Caco-2 (cell line): Measurements from ENCODE around the gene C1orf159. TPM values are rescaled to one million over a fixed set of nuclear protein-coding genes. Genes with fewer than 3 reads are reported as not detected.
A peak's percentile ranks its signal among the peaks of the same experiment; 100 is the strongest.
"Not testable (repeated sequence)": the region's sequence is repeated elsewhere in the genome, so short reads cannot be mapped to it uniquely, and the experiment has no call there.

ENCODE experiments used
- BruUV-seq: library from RNA; stranded (reverse); fragments of 400-500 nt; replicated peaks from 2 replicates; lab custom pipeline; 2021; lab: Mats Ljungman, UMichigan
- CTCF ChIA-PET: fragments of 300-600 bp; sonication (Branson Sonifier 250); formaldehyde crosslinking; loops from one replicate; lab custom pipeline; 2022; ENCODE audit warnings: antibody characterized with exemption; lab: Charles Lee
- POLR2A ChIA-PET: fragments of 300-600 bp; sonication (Branson Sonifier 250); formaldehyde crosslinking; loops from one replicate; lab custom pipeline; 2022; ENCODE audit warnings: antibody characterized with exemption; lab: Charles Lee
- DNase-seq, 2 experiments: peaks; one replicate each; pipeline versions ENCODE4 v3.0.0 to v3.0.0-alpha.2; 2020 to 2022
- H3K27me3 ChIP-seq: replicated peaks from 2 replicates; pipeline ENCODE4 v1.6.0; 2011; ENCODE audit warnings: low read length; ENCODE audit not compliant: control insufficient read depth, insufficient read depth
- H3K36me3 ChIP-seq: 2 replicates; pipeline ENCODE4 v1.5.1; 2011; ENCODE audit warnings: low read length; ENCODE audit not compliant: control insufficient read depth, insufficient read depth
- H3K4me1 ChIP-seq: fragments of 250-450 bp; sonication (Bioruptor Pico); 2 replicates; pipeline ENCODE4 v1.5.1; 2020; ENCODE audit warnings: mild to moderate bottlenecking
- H3K4me3 ChIP-seq: 2 replicates; pipeline ENCODE4 v1.5.1; 2011; ENCODE audit warnings: low read depth, mild to moderate bottlenecking, control low read depth, low read length
- H3K9me3 ChIP-seq: fragments of 250-450 bp; sonication (Bioruptor Pico); 2 replicates; pipeline ENCODE4 v1.5.1; 2020; ENCODE audit warnings: mild to moderate bottlenecking, moderate library complexity
- H3K27ac Mint-ChIP-seq: one replicate; pipeline ENCODE4 v1.8.0; 2022; ENCODE audit warnings: mixed read lengths; ENCODE audit not compliant: unreplicated experiment
- H3K27me3 Mint-ChIP-seq: one replicate; pipeline ENCODE4 v1.8.0; 2022; ENCODE audit warnings: mixed read lengths; ENCODE audit not compliant: insufficient read depth, unreplicated experiment
- H3K36me3 Mint-ChIP-seq: one replicate; pipeline ENCODE4 v1.8.0; 2022; ENCODE audit warnings: mild to moderate bottlenecking, mixed read lengths; ENCODE audit not compliant: insufficient read depth, unreplicated experiment
- H3K4me1 Mint-ChIP-seq: one replicate; pipeline ENCODE4 v1.8.0; 2022; ENCODE audit warnings: low read depth, mixed read lengths; ENCODE audit not compliant: unreplicated experiment
- H3K4me3 Mint-ChIP-seq: one replicate; pipeline ENCODE4 v1.8.0; 2022; ENCODE audit warnings: mild to moderate bottlenecking, moderate library complexity, mixed read lengths; ENCODE audit not compliant: unreplicated experiment
- H3K9me3 Mint-ChIP-seq: one replicate; pipeline ENCODE4 v1.8.0; 2022; ENCODE audit warnings: mixed read lengths; ENCODE audit not compliant: unreplicated experiment
- CTCF ChIP-seq, 2 experiments: fragments of 200-600 bp in 1 of 2; IDR thresholded peaks; 1 replicate in 1 of 2; 2 replicates in 1 of 2; pipeline versions ENCODE4 v1.5.1 to v1.8.0; 2011 to 2022; ENCODE audit warnings: antibody characterized with exemption in 1 of 2, control low read depth in 1 of 2, inconsistent platforms in 1 of 2, low read depth in 1 of 2, low read length in 1 of 2, mild to moderate bottlenecking in 1 of 2, moderate library complexity in 1 of 2; ENCODE audit not compliant: insufficient read depth in 1 of 2, severe bottlenecking in 1 of 2, unreplicated experiment in 1 of 2
- intact Hi-C: fragments of 100-400 bp; cut with micrococcal nuclease; formaldehyde crosslinking; loops from one replicate; pipeline ENCODE4 v1.10.0; 2022; ENCODE audit not compliant: unreplicated experiment
- total RNA-seq: library from RNA; stranded (reverse); gene quantifications from 2 replicates; pipeline ENCODE4 v1.2.3, GENCODE V29; 2022

C1orf159 gene
- total RNA-seq, 1 experiment from 2014 or later: 12.9 TPM

- intact Hi-C loops: no loop called here
- no TSS peak for BruUV-seq
- no peak for TF ChIP-seq CTCF (IDR thresholded peaks at IDR 0.05; ENCODE audit: insufficient read depth in 1 of 2, low read depth in 1 of 2, low read length in 1 of 2, severe bottlenecking in 1 of 2, unreplicated experiment in 1 of 2)
Observed at GRCh38 chr1:1067860-1068516, 47.9 kb downstream of the C1orf159 start.

GRCh38 chr1:1067284-1067859 is 48.5 kb downstream of the C1orf159 start:
- no peak overlapping the region for H3K4me3 ChIP-seq
- ChIA-PET POLR2A (no interaction called here), CTCF (no interaction called here)
- H3K27me3 ChIP-seq: no peaks in the 10 kb centered on the region
- Mint-ChIP-seq H3K36me3 (peaks cover 8% of the 10 kb centered on the region), H3K27ac (no peak overlapping the region), H3K4me1 (no peaks in the 10 kb centered on the region), H3K27me3 (no peaks in the 10 kb centered on the region), H3K9me3 (no peaks in the 10 kb centered on the region), H3K4me3 (no peak overlapping the region)
- no peaks in the 10 kb centered on the region for H3K36me3 ChIP-seq
- intact Hi-C loops: no loop called here
- TF ChIP-seq CTCF (IDR thresholded peaks at IDR 0.05; ENCODE audit: insufficient read depth in 1 of 2, low read depth in 1 of 2, low read length in 1 of 2, severe bottlenecking in 1 of 2, unreplicated experiment in 1 of 2): no peak
- no TSS peak for BruUV-seq
- no peaks in the 10 kb centered on the region for H3K9me3 ChIP-seq
- DNase-seq: no peak
- peaks cover 24% of the 10 kb centered on the region for H3K4me1 ChIP-seq

More at GRCh38 chr1:1067860-1068516, 47.9 kb downstream of the C1orf159 start:
- Histone ChIP-seq H3K27me3 (no peaks in the 10 kb centered on the region), H3K36me3 (no peaks in the 10 kb centered on the region), H3K4me1 (peaks cover 24% of the 10 kb centered on the region), H3K4me3 (peak overlapping the region; percentile 72), H3K9me3 (no peaks in the 10 kb centered on the region)
- no peaks in the 10 kb centered on the region for H3K27me3 Mint-ChIP-seq
- H3K36me3 Mint-ChIP-seq: peaks cover 8% of the 10 kb centered on the region
- POLR2A ChIA-PET: no interaction called here
- DNase-seq: no peak
- CTCF ChIA-PET: no interaction called here
- peak overlapping the region; percentile 68 for H3K4me3 Mint-ChIP-seq
- no peak overlapping the region for H3K27ac Mint-ChIP-seq
- H3K9me3 Mint-ChIP-seq: no peaks in the 10 kb centered on the region
- H3K4me1 Mint-ChIP-seq: no peaks in the 10 kb centered on the region

GRCh38 chr1:1066403-1067283 is 49.2 kb downstream of the C1orf159 start:
- Mint-ChIP-seq H3K36me3 (peaks cover 8% of the 10 kb centered on the region), H3K27me3 (no peaks in the 10 kb centered on the region), H3K9me3 (no peaks in the 10 kb centered on the region), H3K4me1 (no peaks in the 10 kb centered on the region), H3K27ac (no peak overlapping the region), H3K4me3 (no peak overlapping the region)
- TF ChIP-seq CTCF (IDR thresholded peaks at IDR 0.05; ENCODE audit: insufficient read depth in 1 of 2, low read depth in 1 of 2, low read length in 1 of 2, severe bottlenecking in 1 of 2, unreplicated experiment in 1 of 2): no peak
- Histone ChIP-seq H3K4me3 (no peak overlapping the region), H3K9me3 (no peaks in the 10 kb centered on the region), H3K27me3 (no peaks in the 10 kb centered on the region), H3K4me1 (peaks cover 24% of the 10 kb centered on the region), H3K36me3 (no peaks in the 10 kb centered on the region)
- BruUV-seq: no TSS peak
- ChIA-PET POLR2A (no interaction called here), CTCF (no interaction called here)
- intact Hi-C loops: no loop called here
- no peak for DNase-seq

- DNase-seq, POLR2A ChIA-PET, intact Hi-C loops, H3K27me3 ChIP-seq, H3K36me3 ChIP-seq, H3K4me3 ChIP-seq, H3K27ac Mint-ChIP-seq, BruUV-seq, H3K4me3 Mint-ChIP-seq, H3K9me3 ChIP-seq, H3K4me1 Mint-ChIP-seq, CTCF ChIA-PET, H3K36me3 Mint-ChIP-seq, H3K9me3 Mint-ChIP-seq, H3K27me3 Mint-ChIP-seq: not testable (repeated sequence)
- H3K4me1 ChIP-seq: peaks cover 24% of the 10 kb centered on the region
Observed at GRCh38 chr1:1065940-1066304, 50.0 kb downstream of the C1orf159 start.
